Lower leg skin (tissue), 3 donors: ENCODE data around the gene PDGFD.

Source experiments
- CTCF ChIP-seq, 3 donors: fragments of 450-650 bp; IDR thresholded peaks; one replicate each; pipeline ENCODE4 v1.5.1; 2016; ENCODE audit warnings: antibody characterized with exemption in 3 of 3, mild to moderate bottlenecking in 3 of 3, moderate library complexity in 2 of 3
- POLR2A ChIP-seq, 2 donors: fragments of 450-650 bp; IDR thresholded peaks; one replicate each; pipeline ENCODE4 v1.6.1; 2016 to 2017; ENCODE audit warnings: antibody characterized with exemption in 2 of 2, mild to moderate bottlenecking in 1 of 2, moderate library complexity in 1 of 2

- TF ChIP-seq POLR2A (IDR thresholded peaks at IDR 0.05) (no peak), CTCF (IDR thresholded peaks at IDR 0.05) (no peak)
These were observed 280.7 kb downstream of the PDGFD start for GRCh38 chr11:103883291-103883690.
